NCI-H2196 (cell line): ENCODE measurements around the gene IGSF3.
"Not testable (repeated sequence)": the region's sequence is repeated elsewhere in the genome, so short reads cannot be mapped to it uniquely, and the experiment has no call there.

Experiments used
- DNase-seq: peaks from one replicate; lab custom pipeline; 2025; ENCODE audit not compliant: unreplicated experiment; lab: John Stamatoyannopoulos, UW

The IGSF3 gene

DNA sequence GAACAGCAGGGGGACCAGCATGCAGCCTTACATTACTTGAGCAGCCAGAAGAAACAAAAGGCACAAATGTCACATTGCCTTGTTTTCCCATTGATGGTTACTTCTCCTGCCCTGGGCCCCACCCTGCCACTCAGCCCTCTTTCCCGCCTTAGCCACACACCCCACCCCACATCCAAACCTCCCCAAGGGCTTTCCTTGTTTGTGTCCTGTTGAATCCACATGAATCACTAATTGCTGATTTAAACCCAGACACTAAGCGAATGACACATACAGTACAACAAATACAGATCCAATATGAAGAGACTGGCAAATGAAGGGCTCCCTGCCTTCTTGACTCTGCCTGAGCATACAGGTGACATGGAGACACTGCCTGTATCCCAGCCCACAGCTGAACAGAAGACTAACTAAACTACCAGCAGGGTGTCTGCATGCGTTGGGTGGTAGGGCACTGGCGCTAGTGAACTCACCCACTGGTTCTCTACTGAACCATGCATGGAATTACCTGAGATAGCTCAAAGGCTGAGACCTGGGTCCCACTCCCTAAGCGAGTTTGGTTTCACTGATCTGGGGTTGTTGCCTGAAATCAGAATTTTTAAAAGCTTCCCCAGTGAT, 3.1 kb downstream of the IGSF3 start:
- DNase-seq, result no peak

DNA sequence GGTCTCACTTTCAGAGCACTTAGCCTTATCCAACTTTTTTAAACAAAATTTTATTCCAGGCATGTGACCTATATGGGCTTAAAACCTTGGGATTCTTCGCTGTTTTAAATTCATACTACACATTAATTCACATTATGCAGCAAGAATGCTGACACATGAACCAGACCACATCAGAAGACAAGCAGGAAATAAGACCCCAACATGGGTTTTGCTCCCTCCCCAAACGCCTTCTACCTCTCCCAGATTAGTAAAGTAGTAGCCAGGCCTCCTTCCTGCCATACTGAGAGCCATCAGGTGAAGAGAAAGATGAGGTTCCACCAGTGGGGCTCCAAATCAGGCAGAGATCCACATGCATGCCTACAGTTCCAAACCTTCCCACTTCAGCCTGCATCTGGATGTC, 3.7 kb downstream of the IGSF3 start:
- no peak for DNase-seq

DNA sequence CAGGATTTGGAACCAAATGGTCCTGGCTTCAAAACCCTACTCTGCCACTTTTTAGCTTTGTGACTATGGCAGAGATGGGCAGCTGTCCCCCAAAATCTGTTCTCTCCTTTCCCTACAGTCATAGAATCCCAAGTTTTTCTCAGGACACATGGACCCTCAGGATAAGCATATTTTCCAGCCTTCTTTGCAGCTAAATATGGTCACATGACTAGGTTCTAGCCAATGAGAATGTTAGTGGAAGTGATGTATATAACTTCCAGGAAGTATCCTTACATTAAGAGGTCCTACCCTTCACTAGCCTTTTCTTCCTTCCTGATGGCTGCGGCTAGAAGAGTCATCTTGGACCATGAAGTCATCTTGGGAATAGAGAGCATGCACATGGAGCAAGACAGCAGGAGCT, 5.9 kb downstream of the IGSF3 start:
- no peak for DNase-seq

DNA sequence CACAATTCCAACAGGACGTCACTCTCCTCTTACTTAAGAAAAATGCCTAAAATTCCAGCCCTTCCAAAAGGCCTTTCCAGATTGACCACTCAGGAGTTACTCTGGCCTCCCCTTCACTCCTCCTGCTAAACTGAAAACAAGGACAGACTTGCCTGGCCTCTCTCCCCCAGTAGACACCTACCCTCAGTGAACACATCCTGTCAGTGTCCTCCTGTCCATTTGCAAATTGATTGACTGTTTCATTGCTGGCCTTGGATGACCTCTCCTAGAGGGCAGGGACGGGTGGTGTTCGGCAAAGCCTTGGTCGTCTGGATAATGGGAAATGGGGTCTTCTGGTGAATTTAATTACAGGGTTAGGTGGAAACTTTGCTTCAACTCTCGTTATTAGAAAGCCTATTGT, 8.9 kb downstream of the IGSF3 start:
- DNase-seq, result not testable (repeated sequence)

- DNase-seq, result not testable (repeated sequence)
These were observed 9.7 kb downstream of the IGSF3 start for GRCh38 chr1:116657836-116658235.

DNA sequence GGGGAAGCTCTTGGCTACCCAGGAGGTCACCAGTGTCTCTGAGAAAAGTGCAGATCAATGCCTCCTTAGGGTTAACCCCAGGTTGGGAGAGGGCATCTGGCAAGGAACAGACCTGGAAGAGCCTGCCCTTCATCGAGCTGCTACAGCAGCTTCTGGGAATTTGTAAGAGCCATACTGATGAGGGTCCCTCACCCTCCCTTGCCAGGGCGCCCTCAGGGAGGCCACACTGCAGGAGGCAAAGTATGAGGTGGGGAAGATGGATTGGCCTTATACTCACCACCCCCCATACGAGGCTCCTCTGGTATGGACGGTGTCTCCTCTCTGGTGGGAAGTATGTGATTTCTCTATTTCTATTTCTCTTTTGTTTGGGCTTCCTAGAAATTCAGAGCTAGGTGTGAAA, 13.2 kb downstream of the IGSF3 start:
- no peak for DNase-seq

GRCh38 chr1:116652598-116652997, 14.9 kb downstream of the IGSF3 start:
- DNase-seq, result not testable (repeated sequence)

DNA sequence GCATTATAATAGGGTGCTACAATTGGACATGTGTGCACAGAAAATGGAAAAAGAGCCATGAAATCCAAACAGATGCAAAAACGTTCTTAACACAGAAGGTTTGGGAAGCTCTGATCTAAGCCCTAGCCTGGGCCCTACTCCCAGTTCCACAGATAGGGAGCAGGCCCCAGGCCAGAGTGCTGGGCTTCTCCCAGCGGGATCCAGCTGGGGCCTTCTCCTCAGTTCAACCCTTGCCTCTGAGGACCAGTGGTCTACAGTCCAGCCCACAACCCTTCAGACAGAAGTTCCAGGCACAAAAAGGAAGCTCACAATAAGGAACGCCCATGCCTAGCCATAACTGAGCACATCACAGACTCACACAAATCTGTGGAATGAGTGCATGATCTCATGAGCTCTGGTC, 16.8 kb downstream of the IGSF3 start:
- not testable (repeated sequence) for DNase-seq

- not testable (repeated sequence) for DNase-seq
These were observed 18.5 kb downstream of the IGSF3 start for GRCh38 chr1:116649041-116649440.

GRCh38 chr1:116648325-116648724, 19.2 kb downstream of the IGSF3 start:
- not testable (repeated sequence) for DNase-seq

DNA sequence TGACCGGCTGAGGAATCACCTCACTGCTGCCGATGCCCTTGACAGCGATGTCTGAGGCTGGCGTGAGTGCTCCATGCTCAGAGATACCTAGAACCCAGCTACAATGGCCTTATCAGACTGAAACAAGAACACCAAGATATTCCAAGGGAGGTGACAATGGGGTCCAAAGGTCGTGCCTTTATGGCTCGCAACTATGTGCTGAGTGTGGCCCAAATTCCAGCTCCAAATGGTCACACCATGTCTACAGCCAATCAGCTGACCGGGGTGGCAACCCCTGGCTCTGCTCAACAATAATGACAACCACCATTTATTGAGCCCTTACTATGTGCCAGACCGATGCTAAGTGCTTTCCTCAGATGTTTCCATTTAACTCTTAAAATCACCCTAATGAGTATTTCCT, 20.3 kb downstream of the IGSF3 start:
- DNase-seq, result not testable (repeated sequence)

DNA sequence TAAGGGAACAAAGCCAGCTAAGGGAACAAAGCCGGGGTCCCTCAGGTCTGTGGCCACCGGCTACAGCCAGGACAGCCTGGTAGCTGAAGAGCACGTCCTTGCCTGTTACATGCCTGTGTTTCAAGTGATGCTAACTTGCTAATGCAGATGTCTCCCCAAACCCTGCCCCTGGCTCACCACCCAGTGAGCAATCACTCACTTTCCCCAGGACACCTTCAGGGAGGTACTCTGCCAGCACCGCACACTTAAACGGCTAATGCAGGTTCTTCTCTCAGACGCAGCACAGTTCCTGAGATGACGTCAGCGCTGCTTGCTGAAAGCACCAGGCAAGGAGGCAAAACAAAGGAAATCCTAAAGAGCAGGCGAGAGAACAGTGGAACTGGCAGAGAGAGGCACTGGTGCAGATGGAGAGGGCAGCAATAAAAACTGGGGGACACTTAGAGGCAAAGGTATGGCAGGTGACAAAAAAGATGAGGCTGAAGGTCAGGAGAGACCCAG, 20.8 kb downstream of the IGSF3 start:
- DNase-seq, result not testable (repeated sequence)

DNA sequence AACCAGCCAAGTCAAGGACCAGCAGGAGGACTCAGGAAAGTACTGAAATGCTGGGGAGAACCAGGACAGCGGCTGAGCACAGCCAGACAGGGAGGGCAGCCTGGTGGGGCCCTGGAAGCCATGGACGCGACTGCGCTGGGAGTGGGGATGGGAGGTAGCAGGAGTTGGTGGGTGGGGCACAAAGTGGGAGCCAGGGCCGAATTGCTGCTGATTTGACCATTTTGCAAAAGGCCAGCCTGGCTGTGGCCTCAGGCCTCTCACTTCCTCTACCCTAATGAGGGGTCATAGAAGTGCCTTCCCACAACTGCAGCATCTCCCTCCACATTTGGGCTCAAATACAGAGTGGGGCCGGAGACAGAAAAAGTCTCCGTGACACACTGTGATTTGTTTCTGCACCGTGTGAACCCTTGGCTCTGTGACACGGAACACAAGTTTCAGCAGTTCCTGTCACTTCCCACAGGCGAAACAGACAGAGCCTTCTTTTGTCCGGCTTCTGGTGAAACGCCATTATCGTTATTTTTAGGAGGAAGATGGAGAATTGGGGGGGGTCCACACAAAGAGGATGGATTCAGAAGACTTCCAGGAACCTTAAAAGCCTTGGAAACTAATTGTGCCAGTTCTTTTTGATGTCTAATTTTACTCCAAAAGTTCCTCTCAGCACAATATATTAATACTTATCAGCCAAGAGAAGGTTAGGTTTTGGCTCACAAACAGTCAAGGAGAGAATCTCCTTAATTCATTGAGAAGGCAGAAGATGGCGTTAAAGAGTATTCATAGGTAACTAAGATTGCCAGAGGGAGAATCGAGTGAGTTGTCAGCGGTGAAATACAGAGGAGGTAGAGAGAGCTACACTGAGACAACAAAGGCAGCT, 21.5 kb downstream of the IGSF3 start:
- DNase-seq, result not testable (repeated sequence)

- DNase-seq, result not testable (repeated sequence)
These were observed 22.5 kb downstream of the IGSF3 start for GRCh38 chr1:116644993-116645392.

GRCh38 chr1:116644096-116644495, 23.4 kb downstream of the IGSF3 start:
- not testable (repeated sequence) for DNase-seq

DNA sequence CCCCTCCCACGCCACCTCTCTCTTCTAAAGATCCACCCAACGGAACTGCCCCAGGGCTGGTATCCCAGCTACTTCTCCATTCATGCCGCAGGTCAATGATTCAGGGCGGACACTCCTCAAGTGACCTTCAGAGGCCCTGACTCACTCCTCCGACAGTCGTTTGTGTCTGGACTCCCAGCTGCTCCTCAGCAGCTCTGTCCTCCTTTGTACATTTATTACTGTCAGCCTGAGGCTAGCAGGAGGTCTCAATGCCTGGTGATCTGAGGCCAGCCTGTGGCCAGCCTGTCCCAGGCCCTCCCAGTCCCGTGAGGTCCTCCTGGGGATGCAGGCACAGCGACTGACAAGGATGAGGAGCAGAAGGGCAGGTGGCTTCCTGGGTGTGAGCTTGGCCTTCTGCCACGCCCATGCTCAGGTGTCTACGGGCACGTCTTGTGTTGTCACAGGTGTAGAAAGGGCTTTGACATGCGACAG, 24.2 kb downstream of the IGSF3 start:
- not testable (repeated sequence) for DNase-seq

- not testable (repeated sequence) for DNase-seq
These were observed 24.9 kb downstream of the IGSF3 start for GRCh38 chr1:116642311-116643280.

DNA sequence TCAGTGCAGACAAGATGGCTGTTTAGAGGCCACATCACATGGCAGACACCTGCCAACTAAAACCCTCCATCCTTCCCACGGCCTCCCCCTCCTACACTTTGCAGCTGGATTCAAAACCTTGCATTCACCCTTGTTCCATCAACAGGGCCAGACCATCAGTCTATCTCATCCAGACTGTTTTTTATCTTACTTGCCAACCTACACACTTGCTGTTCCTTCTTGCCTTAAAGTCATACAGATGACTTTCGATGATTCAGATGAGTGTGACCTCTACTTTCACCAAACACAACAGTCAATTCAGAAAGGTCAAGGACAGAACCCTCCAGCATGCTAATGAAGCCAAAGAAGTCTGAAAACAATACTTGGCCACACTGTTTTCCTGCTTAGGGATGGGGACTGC, 29.9 kb downstream of the IGSF3 start:
- not testable (repeated sequence) for DNase-seq

- not testable (repeated sequence) for DNase-seq
These were observed 30.9 kb downstream of the IGSF3 start for GRCh38 chr1:116636584-116636983.

DNA sequence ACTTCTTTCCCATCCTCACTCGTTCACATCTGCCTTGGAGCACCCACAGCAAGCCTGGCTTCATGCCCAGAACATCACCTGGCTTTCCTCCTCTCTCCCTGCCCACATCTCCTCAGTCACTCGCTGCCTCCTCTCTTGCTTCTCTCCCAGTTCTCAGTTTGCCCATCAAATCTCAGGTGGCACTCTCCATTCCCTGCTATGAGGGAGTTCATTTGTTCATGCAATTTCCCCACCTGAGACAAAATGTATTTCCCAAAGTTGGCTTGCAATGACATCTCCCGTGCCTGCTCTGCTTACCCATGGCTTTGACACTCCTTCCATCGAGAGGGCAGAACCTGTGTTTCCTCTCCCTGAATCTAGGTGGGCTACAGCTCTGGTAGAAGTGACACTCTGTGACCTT, 33.1 kb downstream of the IGSF3 start:
- not testable (repeated sequence) for DNase-seq
